GM21515 (cell line): ENCODE data around the gene PIM3.

Experiments
- ATAC-seq: cut with Tn5 transposase; IDR thresholded peaks from one replicate; pipeline ENCODE4 v1.9.1; 2021; ENCODE audit not compliant: unreplicated experiment

PIM3 gene

DNA sequence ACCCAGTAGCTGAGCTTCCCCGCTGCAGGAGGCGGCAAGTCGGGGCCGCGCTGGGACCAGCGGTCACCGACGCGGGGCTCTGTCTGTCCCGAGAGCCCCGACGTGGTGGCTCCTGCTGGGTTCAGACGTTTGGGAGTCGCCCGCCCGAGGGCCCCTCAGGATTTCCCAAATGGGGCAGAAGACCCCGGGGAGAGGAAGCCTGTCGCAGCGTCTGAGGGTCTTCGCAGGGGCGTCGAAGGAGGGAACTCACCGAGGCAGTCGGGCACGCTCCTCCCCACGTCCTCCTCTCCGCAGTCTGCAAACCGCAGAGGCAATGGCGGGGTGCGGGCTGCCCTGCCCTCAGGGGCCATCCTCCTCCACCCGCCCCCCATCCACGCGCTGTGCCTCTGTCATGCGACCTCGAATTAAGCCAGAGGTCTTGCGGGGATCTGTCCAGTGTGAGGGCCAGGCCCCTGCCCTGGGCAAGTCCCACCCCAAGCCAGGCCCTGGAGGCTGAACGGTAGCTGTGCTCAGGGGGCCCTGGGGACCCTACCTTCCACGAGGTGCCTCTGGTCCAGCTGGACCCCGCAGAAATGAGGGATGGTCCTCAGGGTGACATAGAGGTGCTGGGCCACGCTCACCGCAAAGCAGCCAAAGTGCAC is 39.5 kb downstream of the PIM3 start:
- no peak for ATAC-seq

DNA sequence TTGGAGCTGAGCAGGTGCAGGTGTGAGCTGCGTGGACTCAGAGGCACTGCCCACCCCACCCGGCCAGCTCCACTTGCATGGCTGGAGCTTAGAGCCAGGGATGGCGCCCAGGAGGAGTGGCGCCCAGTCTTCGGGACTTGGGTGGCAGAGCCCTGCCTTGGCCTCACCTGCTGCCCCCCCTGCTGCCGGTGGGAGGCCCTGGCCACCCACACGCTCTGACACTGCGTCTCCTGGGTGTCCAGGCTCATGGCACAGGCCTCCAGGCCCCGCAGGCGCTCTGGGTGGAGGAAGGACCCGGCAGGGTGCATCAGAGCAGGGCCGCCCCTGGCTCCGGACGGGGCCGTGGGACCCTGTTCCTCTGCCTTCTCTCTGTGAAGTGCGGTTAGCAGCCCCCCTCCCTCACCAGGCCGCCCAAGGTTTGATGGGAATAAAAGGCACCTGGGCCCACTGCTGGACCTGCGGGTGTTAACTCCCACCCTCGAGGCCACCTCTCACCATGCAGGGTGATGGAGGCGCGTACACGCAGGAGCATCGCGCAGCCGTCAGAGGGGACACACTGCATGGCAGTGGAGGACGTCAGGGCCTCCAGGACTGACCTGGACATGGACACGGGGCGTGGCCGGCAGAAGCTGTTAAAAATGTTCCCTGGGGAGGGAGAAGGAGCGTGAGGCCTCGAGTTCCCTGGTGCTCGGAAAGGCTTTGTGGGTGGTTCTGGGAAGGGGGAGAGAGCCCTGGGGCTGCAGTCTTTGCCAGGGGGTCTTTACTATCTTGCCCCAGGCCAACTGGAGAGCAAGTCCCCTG is 40.2 kb downstream of the PIM3 start:
- ATAC-seq = no peak

DNA sequence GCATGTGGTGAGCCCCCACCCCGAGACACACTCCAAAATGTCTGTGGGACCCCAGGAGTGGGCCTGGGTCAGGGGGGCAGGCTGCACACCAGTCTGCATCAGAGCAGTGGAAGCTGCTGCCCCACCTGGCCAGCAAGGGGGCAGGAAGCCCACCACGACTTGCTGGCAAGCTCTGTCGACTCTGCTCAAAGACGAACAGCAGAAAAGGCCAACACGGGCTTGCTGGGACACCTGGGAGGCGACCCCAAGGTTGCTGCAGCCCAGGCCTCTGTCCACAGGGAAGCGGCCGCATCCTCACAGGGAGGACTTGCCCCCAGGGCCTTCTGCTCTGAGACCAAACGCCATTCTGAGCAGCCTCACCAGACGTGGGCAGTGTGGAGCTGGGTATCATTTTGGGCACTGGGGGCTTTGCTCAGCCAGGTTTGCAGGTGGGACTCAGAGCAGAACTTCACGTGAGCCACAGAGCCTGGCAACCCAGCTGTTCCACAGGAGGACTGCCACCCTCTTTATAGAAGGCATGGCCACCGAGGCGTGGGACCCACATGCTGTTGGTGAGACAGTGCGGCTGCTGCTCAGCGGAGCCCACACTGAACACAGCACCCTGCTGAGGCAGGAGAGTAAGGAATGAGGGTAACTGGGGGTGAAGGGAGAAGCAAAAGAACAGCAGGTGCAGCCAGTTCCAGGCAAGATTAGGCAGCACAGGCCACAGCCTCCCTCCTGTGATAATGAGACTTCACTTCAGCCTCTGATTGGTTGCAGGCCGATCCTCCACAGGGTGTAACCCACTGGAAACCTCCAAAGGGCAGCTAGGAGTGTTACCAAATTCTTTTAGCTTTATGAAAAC is 41.0 kb downstream of the PIM3 start:
- ATAC-seq = no peak

DNA sequence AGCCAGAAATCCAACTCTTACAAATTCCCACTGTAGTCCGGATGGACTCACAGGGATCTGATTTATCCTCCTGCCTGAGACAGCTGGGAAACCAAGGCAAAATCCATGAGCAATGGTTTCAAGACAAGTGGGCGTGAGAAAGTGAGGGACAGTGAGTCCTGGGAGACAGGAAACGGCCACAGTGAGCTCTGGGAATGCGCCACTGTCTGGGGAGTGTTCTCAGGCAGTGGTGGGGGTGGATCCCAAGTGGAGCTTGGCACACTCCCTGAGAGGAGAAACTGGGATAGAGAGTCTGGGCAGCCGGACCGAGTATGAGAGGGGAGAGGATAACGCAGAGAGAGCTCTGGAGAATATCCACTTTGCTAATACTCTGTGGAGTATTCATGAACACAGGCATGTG is 42.2 kb downstream of the PIM3 start:
- no peak for ATAC-seq

DNA sequence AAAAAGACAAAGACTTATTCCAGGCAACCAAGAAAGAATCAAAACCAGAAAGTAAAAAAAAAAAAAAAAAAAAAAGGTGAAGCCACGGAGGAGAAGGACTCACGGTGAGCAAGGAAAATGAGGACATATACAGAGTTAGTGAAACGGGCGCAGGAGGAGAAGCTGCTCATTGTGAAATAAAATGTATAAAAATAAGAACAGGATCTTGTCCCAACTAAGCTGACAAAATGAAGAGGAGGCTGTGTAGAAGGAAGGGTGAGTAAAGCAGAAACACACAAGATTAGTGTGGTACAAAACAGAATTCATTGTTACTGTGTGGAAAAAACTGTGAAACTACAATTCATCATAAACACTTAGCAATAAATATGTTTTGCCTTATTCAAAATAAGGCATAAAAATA is 44.3 kb downstream of the PIM3 start:
- no peak for ATAC-seq

DNA sequence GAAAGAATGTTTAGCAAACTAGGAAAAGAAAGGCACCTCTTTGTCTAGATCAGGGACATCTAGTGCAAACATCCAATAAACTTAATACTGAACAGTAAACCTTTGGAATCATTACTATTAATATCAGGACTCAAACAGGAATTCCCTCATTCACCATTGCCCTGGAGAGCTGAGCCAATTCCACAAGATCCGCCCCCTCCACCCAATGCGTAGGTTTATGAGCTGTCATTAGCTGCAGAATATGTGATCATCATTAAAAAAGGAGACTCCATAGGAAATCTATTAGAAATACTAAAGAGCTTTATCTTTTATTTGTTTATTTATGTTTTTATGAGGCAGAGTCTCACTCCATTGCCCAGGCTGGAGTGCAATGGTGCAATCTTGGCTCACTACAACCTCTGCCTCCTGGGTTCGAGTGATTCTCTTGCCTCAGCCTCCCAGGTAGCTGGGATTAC is 46.5 kb downstream of the PIM3 start:
- no peak for ATAC-seq

DNA sequence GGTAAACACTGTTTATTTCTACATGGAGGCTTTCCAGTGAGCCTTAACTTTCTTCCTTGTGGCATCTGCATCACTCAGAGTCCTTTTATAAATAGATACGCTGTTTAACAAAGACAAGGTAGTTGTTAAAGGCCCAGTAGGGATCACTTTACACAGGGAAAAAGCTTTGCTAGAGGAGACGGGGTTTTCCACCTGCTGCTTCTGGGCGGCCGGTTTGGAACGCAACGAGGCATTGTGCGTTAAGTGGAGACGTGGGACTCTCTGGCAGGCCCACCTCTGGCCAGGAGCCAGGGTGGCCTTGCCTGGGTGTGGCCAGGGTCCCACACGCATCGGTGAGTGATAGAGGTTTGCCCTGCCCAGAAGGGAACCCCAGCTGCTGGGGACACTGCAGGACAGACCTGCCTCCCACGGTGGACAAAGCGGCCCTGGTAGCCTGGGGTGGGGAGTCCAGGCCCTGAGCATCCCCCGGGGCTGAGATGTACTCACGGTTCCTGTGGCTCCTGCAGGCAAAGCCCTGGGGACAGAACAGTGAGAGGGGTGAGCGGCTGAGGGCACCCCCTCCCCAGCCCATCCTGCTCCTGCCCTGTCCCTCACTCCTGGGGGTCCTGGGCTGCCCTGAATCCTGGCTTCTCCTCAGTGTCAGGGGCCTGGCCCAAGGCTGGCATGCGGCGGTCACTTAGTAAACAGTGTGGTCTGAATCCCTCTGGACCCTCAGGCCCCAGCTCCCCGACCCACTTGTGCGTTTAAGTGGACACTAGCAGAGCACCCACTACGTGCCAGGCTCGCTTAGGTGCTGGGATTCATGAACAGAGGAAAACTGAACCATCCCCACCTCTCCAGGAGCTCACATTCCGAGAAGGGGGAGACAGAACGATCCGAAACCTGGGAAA is 47.8 kb downstream of the PIM3 start:
- ATAC-seq = no peak

DNA sequence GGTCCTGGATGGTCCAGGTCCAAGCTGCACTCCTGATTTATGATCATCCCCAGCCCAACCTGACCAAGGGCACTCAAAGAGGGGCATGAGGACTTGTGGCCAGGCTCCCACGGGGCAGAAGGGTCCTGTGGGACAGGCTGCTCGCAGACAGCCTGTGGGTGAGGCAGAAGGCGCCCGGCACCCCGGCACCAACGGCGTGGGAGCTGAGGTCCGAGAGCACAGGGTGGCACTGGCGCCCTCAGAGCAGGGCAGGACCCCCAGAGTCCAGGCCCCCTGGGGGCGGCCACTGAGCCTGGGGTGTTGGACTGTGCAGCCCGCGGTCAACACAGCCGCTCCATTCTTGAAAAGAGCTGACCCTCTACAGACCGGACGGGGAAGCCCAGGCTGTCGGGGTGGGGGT is 48.7 kb downstream of the PIM3 start:
- ATAC-seq = no peak

DNA sequence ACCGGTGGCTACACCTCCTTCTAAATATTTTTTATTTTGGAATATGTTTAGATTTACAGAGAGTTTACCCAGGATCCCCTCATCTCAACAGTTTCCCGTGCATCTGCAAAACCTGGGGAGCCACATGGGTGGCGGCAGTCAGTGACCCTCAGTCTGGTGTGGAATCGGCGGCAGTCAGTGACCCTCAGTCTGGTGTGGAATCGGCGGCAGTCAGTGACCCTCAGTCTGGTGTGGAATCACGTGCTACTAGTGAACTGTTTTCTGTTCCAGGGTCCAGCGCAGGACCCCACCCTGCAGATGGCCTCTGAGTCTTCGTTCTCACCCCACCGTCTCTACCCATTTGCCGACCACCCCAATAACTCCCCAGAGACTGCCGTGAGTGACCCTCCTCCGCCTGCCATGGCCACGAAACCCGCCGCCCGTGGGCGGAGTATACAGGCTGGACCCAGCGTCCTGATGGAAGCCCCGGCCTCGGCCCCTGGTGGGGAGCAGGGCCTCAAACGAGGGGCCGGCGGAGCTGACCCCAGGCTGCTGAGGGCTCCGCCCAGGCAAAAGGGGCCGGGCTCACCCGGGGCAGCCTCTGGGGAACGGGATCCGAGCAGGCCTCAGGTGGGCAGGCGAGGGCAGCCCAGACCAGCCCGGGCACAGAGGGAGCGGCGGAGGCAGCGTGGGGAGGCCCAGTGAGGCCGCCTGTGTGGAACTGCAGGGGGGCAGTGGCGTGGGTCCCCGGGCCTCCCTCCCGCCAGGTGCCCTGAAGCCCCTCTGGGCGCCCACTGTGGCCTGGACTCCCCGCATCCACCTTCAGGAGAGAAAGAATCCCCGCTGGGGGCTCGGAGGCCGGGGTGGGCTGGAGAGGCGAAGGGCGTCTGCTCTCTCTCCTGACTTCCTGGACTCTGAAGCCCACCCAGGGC is 49.4 kb downstream of the PIM3 start:
- no peak for ATAC-seq

DNA sequence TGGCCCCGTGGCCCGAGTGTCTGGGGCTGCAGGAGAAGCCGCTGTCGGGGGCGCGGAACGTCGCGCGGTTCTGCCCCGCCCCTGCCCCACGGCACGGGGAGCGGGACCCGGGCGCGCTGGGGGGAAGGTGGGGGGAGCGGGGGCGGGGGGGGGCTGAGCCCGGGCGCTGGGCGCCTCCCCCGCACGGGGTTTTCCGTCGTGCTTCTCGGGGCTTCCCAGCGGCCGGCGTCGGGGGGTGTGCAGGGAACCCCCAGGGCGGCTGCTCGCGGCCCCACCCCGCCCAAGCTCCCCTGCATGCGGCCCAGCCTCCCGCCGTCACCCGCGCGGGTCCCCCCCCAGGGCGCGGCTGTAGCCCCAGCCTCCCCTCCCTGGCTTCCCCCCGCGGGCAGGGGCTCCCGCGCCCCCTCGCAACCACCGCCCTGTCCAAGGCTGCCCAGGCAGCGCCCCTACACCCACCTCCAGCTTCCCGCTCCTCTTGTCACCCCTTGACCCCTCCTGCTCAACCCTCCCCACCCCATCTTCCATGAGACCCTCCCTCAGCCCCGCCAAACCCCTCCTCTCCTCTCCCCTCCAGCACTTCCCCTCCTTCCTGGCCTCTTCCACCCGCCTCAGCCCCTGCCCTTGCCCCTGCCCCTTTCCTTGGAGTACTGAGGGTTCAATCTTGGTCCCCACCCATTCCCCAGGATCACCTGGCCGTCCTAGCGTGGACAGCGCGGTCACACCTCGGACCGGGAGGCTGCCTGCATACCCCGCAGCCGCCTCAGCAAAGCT is 50.3 kb downstream of the PIM3 start:
- ATAC-seq = no peak

DNA sequence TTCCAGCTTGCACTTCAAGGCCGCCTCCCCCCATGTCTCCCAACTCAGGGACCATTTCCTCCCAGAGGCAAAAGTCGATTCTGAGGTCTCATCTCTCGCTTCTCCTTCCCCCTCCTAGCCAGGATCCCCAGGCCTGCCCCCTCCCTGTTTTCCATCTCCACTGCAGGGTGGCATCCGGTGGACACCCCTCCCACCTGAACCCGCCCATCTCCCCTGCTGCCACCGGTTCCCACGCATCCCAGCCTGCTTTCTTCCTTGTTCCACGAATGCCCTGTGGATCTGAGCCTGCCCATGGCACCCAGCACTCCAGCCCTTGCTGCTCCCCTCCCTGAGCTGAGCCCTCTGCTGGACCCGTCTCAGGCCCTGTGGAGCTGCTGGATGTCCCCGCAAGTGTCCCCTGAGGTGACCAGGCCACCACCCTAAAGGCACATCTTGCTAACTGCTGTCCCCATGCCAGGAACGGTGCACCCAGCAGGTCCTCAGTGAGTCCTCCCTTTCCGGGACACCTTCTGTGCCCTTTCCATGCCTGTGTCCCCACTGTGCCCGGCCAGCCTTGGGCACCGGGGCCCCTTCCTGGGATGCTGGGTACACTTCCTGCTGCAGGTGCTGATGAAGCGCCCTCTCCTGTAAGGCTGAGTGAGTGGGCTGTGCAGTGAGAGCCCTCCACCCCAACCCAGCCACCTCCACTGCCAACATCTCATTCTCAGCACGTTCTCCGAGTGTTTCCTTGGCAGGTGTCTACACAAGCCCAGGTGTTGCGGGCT is 51.1 kb downstream of the PIM3 start:
- ATAC-seq = no peak

DNA sequence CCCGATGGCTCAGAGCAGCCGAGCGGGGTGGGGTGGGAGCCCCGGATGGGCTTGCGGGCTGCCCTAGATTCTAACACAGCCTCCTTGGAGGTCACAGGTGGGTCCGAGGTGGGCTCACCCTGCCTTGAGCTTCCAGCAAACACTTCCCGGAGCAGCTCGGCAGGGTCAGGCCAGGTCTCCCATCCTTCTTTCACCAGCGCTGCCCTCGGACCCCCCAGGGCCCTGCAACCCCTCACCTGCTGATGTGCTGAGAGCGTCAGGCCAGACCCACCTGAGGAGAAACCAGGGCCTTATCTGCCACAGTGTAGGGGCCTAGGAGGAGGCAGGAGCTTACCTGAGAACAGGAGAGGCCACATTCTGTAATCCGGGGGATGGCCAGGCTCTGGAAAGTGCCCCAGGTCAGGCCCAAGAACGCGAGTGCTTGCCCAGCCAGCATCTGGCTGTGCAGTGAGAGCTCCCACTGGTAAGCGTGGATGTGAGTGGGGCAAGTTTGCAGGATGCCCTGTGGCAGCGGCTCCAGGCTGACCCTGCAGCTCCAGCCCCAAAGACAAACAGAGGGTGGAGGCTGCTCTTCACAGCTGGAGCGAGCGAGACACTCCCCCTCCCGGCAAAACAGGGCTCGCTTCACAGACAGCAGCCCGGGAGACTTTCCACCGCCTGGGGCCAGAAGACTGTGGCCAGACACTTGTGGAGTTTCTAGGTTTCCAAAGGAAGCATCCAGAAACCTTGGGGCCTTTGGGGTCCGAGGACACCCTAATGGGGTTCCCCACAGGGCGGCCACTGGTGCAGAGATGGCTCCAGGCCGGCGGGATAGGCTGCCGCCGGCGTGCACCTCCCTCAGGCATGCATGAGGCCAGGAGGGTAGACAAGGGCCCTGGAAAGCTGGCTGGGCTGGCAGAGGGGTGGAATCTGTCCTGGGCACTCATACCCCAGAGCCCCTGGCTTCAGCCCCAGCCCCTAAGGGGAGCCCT is 51.9 kb downstream of the PIM3 start, which contains the start of gene IL17REL:
TSS of gene IL17REL (minus strand) at position 555 of the 971 bp plus-strand sequence. CDS start at position 436, 119 bp downstream.
- no peak for ATAC-seq
